Astrocyte of the spinal cord (primary cell): Measurements from ENCODE around the gene SYN1.

Experiments used
- DNase-seq: peaks from one replicate; pipeline ENCODE4 v3.0.0; 2011; ENCODE audit warnings: low read depth, low spot score
- H3K4me3 ChIP-seq: 2 replicates; pipeline ENCODE4 v1.5.1; 2011; ENCODE audit warnings: low read depth, mild to moderate bottlenecking, low read length, moderate library complexity
- in situ Hi-C: cut with HindIII; loops from 2 replicates; pipeline ENCODE4 v1.10.0; 2017; ENCODE audit warnings: low sequenced_read_pairs
- TF ChIP-seq, protein P1 (sequence below): IDR thresholded peaks from 2 replicates; pipeline ENCODE4 v1.5.1; 2012; ENCODE audit warnings: low read depth, mild to moderate bottlenecking, low read length, inconsistent platforms

The SYN1 gene

DNA sequence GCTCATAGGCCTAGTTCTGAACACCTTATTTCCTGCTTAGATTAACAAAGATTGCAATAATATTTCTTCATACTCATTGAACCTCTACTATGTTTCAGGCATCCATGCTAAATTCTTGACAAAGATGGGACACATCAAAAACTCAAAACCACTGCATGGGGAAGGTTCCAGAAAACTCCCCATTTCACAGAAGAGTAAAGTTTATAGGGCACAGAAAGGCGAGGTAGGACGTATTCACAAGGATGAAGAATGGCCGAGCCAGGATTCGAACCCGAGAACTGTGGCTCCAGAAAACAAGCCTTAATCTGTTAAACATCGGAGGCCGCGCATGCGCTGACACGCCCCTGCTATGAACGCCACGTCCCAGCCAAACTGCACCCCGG is 38.6 kb upstream of the SYN1 start:
- in situ Hi-C loops, result no loop called here
- DNase-seq, result no peak
- H3K4me3 ChIP-seq, result peak overlapping the region; percentile 67
- TF ChIP-seq, protein P1, sequence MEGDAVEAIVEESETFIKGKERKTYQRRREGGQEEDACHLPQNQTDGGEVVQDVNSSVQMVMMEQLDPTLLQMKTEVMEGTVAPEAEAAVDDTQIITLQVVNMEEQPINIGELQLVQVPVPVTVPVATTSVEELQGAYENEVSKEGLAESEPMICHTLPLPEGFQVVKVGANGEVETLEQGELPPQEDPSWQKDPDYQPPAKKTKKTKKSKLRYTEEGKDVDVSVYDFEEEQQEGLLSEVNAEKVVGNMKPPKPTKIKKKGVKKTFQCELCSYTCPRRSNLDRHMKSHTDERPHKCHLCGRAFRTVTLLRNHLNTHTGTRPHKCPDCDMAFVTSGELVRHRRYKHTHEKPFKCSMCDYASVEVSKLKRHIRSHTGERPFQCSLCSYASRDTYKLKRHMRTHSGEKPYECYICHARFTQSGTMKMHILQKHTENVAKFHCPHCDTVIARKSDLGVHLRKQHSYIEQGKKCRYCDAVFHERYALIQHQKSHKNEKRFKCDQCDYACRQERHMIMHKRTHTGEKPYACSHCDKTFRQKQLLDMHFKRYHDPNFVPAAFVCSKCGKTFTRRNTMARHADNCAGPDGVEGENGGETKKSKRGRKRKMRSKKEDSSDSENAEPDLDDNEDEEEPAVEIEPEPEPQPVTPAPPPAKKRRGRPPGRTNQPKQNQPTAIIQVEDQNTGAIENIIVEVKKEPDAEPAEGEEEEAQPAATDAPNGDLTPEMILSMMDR, result no peak

DNA sequence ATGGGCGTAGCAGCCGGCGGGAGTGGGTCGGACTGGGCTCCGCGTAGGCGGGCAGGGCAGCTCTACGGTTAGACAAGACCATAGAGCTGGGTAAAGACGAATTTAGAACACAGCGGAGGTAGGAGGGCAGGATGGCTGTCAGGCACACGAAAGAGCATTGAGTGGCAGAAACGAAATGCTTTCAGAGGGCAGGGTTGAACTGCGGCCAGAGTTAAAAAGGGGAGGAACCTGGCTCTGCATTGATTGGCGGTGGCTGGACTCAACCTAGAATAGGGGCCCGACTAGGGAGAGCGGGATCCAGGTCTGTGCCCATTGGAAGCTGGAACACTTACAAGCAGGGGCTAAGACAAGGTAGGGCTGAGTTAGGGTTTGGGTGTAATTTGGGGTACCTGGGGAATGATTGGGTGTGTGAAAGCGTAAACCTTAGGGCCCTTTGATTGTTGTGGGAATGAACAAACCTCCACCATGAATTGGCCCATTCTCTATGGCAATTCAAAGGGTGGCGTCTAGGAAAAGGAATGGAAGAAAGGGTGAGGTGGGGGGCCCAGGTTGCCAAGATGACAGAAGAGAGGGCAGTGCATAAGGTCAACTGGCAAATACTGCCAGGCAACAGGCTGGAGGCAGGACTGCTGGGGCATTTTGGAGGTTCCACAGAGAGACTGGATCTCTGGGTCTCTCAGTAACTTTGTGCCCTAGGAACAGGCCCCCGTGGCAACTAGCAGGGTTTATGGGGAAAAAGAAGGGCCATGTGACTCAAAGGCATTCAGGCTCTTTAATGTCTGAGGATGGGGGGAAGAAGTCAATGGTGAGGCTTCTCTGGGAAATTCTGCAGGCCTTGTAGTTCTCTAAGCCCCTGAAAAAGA is 31.6 kb upstream of the SYN1 start:
- TF ChIP-seq, protein P1, result no peak
- H3K4me3 ChIP-seq, result peak overlapping the region; percentile 35
- in situ Hi-C loops, result no loop called here
- DNase-seq, result no peak

DNA sequence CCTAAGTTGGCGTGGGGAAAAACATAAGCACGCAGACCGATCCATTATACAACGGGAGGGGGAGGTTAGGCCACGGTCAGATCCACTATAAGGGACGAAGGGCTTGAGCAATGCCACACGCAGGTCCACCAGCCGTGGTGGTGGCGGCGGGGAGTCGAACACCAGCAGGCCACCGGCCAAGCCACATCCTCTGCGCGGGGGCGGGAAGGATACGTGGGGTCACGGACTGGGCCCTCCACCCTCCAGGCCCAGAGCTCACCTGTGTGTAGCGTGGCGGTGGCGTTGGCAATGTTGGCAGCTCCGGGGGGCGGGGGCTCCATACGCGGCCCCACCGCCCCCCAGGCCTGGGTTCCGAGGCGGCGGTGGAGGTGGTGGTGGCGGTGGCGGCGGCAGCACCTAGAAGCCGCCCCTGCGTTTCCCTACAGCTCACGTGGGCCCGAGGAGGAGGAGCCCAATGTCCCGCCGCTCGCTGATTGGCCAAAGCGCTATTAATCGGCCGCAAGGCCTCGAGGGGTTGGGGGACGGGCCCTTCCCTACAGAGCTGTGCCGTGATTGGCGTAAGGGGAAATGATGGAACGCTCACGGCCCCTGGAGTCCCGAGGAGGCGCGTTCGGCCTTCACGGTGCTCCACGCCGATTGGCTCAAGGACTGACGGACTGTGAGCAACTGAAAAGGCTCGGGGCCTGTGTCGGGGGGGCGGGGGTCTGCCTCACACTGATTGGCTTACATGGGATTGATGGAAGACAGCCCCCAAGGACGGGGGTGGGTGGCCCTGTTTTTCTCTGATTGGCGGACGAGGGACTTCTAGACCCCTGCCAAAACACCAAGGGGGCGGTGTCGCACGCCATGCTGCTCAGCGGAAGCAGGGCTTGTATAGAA is 30.7 kb upstream of the SYN1 start, which contains the start of gene ELK1:
Gene ELK1 (minus strand): TSS at position 400 of the 879 bp plus-strand sequence. CDS start 9,122 bp downstream, outside the sequence.
- H3K4me3 ChIP-seq, result peak within 1 kb of the TSS; percentile 65
- in situ Hi-C loops, result no loop called here
- TF ChIP-seq, protein P1, result no peak
- peak; percentile 99 for DNase-seq

DNA sequence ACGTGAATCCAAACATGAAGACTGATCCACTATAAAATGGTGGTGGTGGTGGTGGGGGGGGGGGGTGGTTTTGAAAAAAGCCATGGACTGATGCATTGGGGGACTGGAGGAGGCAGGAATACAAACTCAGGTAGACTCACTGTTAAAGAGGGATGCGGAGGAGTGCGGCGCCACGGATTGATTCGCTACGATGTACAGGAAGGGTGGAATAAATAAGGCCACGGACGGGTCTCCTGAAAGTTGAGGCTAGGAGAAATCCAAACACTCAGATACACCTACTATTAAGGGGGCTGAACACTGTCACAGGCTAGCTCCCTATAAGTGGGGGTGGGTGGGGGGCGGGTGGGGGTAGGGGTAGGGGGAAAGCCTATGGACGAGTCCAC is 30.1 kb upstream of the SYN1 start:
- TF ChIP-seq, protein P1, result no peak
- H3K4me3 ChIP-seq, result peak overlapping the region; percentile 65
- no peak for DNase-seq
- in situ Hi-C loops, result no loop called here

DNA sequence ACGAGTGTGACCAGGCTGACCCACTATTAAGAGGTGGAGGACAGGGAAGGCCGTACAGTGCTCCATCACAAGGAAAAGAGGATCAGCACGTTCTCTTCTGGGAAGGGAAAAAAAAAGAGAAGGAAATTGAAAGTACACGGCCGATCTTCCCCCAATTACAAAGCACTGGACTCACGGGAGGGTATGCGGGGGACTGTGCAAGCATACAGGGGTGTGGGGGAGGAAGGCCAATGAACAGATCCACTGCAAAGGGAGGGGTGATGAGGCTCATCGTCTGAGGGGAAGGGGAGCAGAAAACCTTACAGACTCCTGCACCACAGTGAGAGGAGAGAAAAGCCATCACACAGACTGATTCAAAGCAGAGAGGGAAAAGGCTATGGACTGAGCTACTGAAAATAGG is 29.6 kb upstream of the SYN1 start:
- no peak for DNase-seq
- TF ChIP-seq, protein P1, result no peak
- H3K4me3 ChIP-seq, result peak overlapping the region; percentile 65
- in situ Hi-C loops, result no loop called here

DNA sequence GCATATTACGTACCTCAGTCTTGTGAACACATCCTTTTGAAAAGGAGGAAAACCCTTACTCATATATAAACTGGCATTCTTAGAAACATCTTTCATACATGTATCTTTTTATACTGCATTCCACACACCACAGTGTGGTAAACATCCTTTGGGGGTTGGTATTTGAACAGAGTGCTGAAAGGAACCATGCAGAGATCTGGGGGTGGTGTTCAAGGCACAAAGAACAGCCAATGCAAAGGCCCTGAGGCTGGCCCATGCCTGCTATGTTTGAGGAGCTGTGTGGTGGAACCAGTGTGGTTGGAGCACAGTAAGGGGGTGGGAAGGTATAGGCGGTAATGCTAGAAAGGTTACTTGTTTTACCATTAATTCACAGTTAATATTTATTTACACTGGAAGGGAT is 28.7 kb upstream of the SYN1 start:
- in situ Hi-C loops, result no loop called here
- H3K4me3 ChIP-seq, result no peak overlapping the region
- peak; percentile 37 for DNase-seq
- TF ChIP-seq, protein P1, result no peak
